Esophagus squamous epithelium (tissue), 4 donors: Measurements from ENCODE around the gene BMP5.

Source experiments
- CTCF ChIP-seq, 6 experiments: fragments of 450-650 bp in 4 of 6; fragments of 200-600 bp in 2 of 6; sonication (generic) in 2 of 6; IDR thresholded peaks; one replicate each; pipeline ENCODE4 v1.5.1; 2016 to 2019; ENCODE audit warnings: antibody characterized with exemption in 6 of 6, mild to moderate bottlenecking in 4 of 6, moderate library complexity in 4 of 6
- POLR2A ChIP-seq, 4 donors: fragments of 450-650 bp; IDR thresholded peaks; one replicate each; pipeline ENCODE4 v1.6.1; 2017; ENCODE audit warnings: antibody characterized with exemption in 4 of 4, mild to moderate bottlenecking in 4 of 4, moderate library complexity in 3 of 4

DNA sequence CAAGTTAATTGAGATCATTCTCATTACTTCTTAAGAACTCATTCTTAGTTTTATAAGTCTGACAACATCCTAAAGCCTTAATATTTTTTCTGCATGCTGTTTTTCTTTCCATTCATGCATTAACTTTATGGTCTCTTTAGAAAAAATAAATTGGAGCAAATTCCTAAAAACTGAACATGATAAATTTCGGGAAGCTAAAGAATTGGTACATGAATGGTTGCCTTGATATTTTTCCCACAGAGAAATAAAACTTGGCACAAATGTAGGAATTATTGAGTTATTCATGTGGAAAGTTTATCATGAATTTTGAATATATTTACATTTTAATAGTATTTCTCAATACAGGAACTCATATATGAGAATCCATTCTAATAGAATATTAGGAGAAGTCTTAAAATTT is 115.9 kb downstream of the BMP5 start:
- TF ChIP-seq POLR2A (IDR thresholded peaks at IDR 0.05), result no peak
- no peak for TF ChIP-seq CTCF (IDR thresholded peaks at IDR 0.05)
